AML-193 (cell line): ENCODE measurements around the gene G6PD.
A peak's percentile ranks its signal among the peaks of the same experiment; 100 is the strongest.
"Not testable (repeated sequence)": the region's sequence is repeated elsewhere in the genome, so short reads cannot be mapped to it uniquely, and the experiment has no call there.

Source experiments
- DNase-seq, 2 experiments: peaks; one replicate each; lab custom pipeline; 2025; lab: John Stamatoyannopoulos, UW

The G6PD gene

DNA sequence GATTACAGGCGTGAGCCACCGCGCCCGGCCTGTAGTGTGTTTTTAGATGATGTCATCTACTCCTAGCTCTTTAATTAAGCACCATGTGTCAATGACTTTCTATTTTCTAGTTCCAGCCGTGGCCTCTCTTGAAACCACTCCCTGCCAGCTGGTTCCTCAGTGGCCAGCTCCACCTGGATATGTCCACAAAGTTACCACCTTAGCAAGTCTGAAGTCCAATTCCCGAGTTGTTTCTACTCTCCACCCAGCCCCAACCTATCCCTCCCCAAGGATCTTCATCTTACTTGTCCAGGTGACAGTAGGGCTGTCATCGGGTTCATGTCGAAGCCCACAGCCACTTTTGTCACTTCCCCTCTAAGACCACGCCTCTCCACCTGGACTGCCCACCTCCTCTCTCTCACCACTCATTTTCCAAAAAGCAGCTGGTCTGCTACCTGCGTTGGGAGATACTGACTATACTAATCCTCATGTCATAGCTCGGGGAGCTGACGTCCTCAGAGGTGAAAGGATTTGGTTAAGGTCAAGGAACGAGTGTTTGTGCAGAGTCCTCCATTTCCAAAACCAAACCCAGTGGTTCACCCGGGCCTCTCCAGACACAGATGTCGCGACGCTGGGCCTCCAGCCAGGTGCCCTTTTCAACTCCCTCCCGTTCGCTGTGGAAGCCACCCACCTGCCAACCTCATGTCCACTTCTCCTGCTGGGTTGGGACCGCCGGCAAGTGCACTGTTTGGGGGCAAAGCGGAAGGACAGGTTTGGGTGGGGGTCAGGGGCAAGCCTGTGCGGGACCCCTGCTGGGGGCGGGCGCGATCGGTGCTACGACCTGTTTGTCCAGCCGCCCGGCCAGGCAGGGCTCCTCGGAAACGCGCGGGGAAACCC lies 31.3 kb downstream of the G6PD start:
- no peak for DNase-seq

DNA sequence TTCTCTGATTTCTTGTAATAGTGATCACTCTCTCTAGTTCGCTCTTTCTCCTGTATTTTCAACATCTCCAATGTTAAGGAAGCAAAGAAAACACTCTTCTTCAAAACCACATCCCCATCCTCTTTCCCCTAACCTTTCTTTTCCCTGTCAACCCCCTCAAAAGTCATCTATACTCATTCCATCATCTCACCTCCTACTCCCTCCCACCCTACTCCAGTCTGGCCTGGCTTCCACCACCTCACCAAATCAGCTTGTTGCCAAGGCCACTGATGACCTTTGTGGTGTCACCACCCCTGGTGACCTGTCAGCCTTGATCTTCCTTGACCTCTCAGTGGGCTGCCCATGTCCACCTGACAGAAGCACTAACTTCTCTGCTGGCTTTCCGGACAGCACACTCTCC lies 32.9 kb downstream of the G6PD start:
- DNase-seq: no peak

DNA sequence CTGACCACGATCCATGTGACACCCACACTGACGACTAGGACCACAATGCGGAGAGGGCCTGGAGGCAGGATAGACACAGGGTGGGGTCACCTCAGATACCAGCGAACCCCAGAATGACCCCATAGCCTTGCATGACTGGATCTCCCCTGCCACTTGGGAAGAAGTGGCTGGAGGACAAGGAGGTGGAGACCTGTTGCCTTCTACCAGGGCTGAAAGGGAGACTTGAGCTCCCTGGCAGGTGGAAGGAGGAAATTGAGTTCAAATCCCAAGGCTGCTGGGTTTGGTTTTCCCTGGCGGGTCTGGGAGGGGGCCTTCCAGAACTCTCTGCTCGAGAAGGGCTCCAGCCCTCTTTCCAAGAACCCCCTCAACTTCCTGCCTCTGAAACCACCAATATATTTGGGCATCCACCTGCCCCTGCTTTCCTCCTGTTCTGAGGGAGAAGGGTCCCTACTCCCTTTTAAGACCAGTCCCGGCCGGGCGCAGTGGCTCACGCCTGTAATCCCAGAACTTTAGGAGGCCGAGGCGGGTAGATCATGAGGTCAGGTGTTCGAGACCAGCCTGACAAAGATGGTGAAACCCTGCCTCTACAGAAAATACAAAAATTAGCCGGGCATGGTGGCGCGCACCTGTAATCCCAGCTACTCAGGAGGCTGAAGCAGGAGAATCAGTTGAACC lies 33.6 kb downstream of the G6PD start:
- DNase-seq: no peak

- DNase-seq: no peak
Observed at GRCh38 chrX:154511761-154512160, 34.9 kb downstream of the G6PD start.

DNA sequence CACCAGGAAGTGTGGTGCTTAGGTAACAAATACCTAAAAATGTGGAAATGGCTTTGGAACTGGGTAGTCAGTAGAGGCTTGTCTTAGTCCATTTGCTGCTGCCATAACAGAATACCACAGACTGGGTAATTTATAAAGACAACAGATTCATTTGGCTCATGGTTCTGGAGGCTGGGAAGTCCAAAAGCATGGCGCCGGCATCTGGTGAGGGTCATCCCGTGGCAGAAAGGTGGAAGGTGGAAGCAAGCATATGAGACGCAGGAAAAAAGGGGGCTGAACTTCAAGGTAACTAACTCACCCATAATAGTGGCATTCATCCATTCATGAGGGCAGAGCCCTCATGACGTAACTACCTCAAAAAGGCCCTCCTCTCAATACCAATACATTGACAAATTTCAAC lies 37.2 kb downstream of the G6PD start:
- no peak for DNase-seq

- no peak for DNase-seq
Observed at GRCh38 chrX:154508384-154508745, 38.3 kb downstream of the G6PD start.

- DNase-seq: no peak
Observed at GRCh38 chrX:154507673-154508383, 38.8 kb downstream of the G6PD start.

DNA sequence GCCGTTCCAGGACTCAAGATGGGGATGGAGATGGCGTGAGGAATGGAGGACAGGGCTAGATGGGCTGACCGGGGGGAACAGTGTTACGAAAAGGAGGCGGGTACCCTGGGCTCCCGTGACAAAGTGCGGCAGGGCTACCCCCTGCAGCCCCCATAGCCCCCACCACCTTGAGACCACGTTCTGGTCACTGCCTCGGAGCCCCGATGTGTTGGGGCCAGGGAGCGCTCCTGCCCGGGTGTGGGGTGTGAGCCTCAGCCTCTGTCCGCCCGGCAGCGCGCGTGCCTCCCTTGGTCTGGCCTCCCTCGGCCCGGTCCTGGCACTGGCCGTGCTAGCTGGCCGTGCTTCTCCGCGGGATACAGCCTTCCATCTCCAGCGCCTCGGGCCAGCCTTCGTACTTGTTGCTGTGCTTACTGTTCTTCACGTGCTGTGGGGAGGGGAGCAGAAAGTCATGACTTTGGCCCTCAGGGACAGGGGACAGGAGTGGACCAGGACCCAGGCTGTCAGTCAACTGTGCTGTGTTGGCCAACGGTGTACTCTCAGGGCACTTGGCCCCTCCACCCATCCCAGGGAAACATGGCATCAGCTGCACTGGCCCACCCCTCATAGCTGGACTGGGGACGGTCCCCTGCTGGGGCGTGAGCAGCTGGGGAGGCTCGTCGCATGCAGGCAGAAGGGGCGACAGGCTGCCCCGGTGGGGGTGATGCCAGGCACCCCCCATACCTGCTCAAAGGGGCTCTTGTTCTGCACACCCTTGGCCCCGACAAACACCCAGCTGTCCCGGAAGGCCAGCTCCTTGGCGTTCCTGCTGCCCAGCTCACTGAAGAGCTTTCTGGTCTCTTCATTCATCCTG lies 39.9 kb downstream of the G6PD start:
- no peak for DNase-seq

- no peak for DNase-seq
Observed at GRCh38 chrX:154505734-154506133, 40.9 kb downstream of the G6PD start.

GRCh38 chrX:154502989-154503388 lies 43.7 kb downstream of the G6PD start:
- DNase-seq: no peak

DNA sequence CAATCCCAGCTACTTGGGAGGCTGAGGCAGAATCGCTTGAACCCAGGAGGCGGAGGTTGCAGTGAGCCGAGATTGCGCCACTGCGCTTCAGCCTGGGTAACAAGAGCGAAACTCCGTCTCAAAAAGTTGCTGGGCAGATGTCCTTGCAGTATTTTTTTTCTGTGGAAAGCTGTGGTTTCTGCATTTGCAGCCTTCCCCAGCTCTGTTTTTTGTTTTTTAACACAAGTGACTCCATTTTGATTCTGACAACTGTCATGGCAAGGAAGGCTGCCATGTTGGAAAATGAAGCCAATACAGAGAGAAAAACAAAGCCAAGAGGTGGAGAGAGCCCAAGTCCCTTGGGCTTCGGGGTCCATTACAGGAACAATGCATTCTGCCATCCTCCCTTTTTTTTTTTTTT lies 44.5 kb downstream of the G6PD start:
- DNase-seq: no peak

DNA sequence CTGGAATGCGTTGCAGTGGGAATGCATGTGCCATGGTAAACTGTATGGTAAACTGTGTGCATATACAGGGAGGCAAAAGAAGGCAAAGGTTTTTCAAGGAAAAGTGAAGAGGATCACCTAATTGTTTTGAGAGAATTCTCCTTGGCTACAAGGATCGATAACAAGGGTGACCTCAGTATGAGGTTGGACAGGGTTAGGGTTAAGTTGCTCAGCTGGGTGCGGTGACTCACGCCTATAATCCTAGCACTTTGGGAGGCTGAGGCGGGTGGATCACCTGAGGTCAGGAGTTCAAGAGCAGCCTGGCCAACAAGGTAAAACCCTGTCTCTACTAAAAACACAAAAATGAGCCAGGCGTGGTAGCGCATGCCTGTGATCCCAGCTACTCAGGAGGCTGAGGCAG lies 45.2 kb downstream of the G6PD start:
- DNase-seq: not testable (repeated sequence)

DNA sequence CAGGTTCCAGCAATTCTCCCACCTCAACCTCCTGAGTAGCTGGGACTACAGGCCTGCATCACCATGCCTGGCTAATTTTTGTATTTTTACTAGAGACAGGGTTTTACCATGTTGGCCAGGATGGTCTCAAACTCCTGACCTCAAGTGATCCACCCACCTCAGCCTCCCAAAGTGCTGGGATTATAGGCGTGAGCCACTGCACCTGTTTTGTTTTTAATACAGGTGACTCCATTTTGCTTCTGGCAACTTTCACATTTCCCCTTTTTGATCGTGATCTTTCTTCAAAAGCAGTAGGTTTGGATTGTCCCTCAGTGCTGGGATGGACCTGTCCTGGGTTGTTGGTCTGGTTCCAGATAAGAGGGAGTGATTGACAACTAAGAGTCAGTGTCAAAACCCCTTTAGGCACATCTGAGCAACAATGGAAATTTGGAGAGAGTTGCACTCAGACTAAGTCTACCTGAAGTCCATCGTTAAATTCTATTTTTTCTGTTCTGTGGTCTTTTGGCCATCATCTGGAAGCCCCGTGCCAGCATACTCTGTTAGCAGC lies 50.0 kb downstream of the G6PD start:
- DNase-seq: not testable (repeated sequence)

DNA sequence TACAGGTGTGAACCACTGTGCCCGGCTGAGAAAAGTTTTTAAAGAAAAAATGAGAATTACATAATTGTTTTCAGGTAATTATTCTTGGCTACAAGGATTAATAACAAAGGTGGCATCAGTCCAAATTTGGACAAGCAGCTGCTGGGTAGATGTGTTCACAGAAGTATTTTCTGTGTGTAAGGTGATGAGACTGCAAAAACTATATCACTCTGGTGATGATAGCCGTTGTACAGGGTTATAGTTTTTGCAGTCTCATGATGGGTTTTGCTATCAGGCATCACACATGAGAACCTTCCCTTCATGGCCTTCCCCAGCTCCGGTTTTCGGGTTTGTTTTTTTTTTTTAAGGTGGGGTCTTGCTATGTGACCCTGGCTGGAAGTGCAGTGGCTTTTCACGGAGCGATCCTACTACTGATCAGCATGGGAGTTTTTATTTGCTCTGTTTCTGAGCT lies 51.1 kb downstream of the G6PD start:
- DNase-seq: no peak

- no peak for DNase-seq
Observed at GRCh38 chrX:154494715-154495114, 51.9 kb downstream of the G6PD start.

DNA sequence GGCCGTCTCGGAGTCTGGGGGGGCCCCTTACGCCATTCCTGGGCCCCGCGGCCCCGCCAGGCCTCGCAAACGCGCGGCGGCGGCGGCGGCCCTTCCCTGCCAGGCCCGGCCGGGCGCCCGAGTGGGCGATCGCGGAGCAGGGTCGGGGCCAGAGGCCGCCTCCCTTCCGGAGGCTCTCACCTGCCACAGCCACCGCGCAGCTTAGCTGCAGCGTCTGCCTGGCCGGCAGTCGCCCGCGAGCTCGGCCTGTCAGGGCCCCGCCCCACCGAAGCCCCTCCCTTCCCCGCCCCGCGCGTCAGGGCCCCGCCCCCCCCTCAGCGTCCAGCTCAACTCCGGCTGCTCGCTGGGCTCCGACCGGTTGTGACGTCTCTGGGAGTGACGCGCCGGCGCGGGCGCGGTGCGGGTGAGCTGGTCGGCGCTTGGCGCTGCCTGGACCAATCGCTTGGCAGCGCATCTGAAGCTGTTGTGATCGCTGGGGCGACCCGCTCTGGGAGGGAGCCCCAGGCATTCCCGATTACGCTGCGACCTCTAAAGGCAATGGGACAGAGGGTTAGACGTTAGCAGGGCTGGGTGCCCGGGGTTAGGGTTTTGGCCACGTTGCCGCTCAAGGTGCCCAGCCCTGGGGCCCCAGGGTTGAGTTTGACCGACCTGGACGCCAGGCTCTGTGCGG lies 56.1 kb downstream of the G6PD start, which contains the start of gene SLC10A3:
Gene SLC10A3, minus strand, starts transcription at position 216 of the 670 bp plus-strand sequence. CDS start 1,689 bp downstream, outside the sequence.
- DNase-seq: peak; percentile 69 to 74

GRCh38 chrX:154490021-154490413 lies 56.6 kb downstream of the G6PD start:
- no peak for DNase-seq

DNA sequence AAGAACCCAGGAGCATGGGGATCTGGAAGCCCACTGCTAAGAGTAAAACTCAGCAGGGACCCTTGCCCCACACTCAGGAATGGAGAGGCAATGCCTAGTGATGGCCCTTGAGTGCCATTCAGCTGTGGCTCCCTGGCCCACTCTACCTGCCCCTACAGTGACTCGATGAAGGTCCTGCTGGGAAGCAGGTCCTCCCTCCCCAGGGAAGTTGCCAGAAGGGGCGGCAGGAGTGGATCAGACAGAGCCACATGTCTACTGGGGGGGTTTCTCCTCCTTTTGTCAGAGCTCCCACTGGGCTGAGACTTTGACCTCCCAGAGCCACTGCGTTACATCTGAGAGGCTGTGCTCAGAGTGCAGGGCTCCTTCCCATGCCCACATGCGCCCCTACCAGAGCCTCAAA lies 57.5 kb downstream of the G6PD start:
- DNase-seq: no peak

GRCh38 chrX:154488336-154489075 lies 58.1 kb downstream of the G6PD start:
- no peak for DNase-seq
